HG03342 (cell line): ENCODE data around the gene PARP3.

Experiments
- ATAC-seq: cut with Tn5 transposase; IDR thresholded peaks from one replicate; pipeline ENCODE4 v1.9.1; 2021; ENCODE audit warnings: mild to moderate bottlenecking, moderate library complexity; ENCODE audit not compliant: unreplicated experiment

Gene PARP3

DNA sequence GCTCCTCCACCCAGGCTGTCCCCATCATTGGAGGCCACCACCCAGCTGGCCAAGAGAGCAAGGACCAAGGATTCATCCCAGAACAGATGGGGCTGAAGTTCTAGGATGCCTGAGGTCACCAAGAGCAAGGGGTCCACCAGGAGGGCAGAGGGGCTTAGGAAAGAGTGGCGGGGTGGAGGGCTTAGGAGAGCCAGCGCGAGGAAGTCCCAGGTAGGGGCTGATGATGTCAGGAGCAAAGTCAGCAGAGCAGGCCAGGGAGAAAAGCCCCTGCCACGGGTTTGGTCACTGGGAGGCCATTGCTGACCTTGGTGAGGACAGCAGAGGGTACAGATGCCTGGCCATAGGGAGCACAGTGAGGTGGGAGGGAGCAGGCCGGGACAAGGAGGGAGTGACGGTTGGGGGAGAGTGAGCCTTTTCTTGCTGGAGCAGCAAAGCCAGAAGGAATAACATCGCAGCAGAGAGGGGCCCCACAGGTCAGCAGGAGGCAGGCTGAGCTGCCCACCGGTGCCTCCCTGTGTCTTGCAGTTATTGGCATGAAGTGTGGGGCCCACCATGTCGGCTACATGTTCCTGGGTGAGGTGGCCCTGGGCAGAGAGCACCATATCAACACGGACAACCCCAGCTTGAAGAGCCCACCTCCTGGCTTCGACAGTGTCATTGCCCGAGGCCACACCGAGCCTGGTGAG lies 5.2 kb downstream of the PARP3 start:
- no peak for ATAC-seq

DNA sequence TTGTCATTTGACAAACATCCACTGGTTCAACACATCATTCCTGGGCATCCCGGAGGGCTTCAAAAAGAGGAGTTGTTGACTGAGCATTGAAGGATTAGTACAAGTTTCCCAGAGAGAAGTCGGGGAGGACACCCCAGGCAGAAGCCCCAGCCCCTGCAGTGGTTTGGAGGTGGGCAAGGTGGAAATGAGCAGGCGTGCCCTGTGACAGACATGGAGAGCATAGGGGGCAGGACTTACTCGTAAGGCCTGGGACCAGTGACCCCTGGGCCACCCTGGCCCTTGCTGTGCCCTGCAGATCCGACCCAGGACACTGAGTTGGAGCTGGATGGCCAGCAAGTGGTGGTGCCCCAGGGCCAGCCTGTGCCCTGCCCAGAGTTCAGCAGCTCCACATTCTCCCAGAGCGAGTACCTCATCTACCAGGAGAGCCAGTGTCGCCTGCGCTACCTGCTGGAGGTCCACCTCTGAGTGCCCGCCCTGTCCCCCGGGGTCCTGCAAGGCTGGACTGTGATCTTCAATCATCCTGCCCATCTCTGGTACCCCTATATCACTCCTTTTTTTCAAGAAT lies 5.9 kb downstream of the PARP3 start:
- ATAC-seq, result no peak

GRCh38 chr3:51949121-51949520 lies 7.0 kb downstream of the PARP3 start:
- no peak for ATAC-seq

DNA sequence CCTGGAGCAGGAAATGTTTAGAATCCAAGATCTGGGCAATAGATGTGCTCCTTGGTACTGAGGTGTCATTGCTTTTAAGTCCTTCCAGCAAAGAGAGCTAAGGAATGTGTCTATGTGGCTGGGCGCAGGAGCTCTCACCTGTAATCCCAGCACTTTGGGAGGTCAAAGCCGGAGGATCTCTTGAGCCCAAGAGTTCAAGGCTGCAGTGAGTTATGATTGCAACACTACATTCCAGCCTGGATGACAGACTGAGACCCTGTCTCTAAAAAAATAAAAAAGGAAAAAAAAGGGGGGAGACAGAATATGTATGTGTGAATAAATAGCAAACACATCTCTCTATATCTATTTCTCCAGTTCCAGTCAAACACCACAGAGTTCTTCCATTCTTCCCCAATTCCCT lies 8.7 kb downstream of the PARP3 start:
- no peak for ATAC-seq

GRCh38 chr3:51953445-51953844 lies 11.3 kb downstream of the PARP3 start:
- ATAC-seq, result no peak

DNA sequence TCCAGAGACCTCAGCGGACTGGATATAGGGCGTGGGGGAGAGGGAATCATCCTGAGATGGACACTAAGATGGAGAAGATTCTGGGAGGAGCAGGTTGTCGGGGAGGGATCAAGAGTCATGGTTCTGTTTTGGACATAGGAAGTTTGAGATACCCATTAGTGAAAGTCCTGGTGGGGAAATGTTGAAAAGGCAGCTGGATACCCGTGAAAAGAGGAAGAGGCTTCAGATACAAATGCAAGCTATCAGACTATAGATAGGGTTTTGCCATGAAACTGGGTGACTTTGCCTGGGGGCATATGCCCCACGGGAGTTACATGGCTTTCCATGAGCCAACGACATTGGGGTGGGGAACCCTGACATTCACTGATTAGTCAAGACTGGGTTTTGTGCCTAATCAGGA lies 11.9 kb downstream of the PARP3 start:
- ATAC-seq, result no peak

DNA sequence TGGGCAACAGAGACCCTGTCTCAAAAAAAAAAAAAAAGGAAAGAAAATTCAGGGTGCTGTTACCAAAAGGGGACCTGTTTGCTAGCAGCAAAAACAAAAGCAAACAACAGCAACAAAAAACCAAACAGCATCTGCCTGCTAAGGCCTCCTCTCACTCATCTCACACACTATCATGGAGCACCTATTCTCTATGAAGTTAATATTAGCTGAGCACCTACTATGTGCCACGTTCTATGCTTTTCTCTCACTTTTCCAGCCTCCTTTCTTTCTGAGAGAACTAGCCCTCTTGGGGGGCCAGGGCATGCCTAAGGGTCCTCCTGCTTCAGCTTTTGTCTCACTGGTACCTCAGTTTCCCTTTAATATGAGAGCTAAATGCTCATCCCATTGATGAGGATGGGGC lies 12.6 kb downstream of the PARP3 start:
- no peak for ATAC-seq

DNA sequence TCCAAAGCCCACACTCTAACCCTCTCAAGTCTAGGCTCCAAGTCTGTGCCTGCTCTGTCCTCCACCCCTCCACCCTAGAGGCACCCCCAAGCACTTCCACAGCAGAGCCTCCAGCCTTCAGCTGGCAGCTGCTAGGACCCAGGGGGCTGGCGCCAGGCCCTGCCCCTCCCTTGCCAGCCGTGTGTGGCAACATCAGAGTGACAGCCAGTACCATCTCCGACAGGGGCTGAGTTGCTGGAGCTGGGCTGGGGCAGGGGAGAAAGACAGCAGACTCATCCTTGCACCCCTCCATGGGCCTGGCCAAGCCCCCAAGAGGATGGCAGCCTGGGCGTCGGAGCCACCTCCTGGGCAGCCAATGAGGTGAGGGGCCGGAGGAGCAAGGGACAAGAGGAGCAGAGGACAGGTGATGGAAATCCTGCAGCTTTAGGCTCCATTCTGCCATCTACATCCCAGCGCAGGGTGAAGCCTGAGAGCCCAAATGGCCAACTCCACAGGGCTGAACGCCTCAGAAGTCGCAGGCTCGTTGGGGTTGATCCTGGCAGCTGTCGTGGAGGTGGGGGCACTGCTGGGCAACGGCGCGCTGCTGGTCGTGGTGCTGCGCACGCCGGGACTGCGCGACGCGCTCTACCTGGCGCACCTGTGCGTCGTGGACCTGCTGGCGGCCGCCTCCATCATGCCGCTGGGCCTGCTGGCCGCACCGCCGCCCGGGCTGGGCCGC lies 13.2 kb downstream of the PARP3 start, which contains the start of gene GPR62:
TSS of gene GPR62 (plus strand) at position 207 of the 718 bp plus-strand sequence. CDS start at position 479, 272 bp downstream.
- no peak for ATAC-seq

- ATAC-seq, result no peak
Measured at GRCh38 chr3:51955893-51956770, 14.0 kb downstream of the PARP3 start.

GRCh38 chr3:51957520-51958205 lies 15.5 kb downstream of the PARP3 start:
- ATAC-seq, result no peak

- no peak for ATAC-seq
Measured at GRCh38 chr3:51958603-51959521, 16.7 kb downstream of the PARP3 start.

DNA sequence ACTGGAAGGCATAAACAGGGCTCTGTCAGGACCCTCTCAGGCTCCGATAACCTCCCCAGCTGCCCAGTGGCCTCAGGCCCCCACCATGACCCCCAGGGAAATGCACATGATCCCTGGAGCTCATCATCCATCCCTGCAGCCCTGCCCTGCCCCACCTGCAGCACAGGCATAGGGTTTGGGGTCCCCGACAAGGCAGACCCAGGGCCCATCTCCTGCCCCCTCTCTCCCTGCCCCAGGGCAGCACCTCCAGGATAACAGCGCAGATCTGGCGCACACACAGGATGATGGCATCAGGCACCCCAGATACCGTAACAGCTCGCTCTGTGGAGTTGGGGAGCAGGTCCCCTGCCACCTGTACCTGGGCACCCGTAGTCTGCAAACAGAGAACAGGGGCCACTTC lies 17.5 kb downstream of the PARP3 start:
- no peak for ATAC-seq

DNA sequence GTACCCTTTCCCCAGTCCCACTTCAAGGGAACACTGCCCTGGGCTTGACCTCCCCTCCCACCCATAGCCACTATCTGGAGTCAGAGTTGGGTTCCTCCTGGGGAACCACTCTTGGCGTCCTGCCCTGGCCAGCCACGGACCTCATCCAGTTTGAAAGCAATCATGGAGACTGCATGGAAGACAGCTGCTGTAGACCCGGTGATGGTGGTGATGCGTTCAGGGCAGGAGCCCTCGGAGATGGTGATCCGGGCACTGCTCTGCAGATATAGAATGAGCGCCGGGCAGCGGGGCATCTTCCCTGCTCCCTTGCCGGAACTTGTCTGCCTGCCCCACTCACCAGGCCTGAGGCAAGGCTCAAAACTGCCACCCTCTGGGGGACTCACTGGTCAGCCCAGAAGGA lies 18.2 kb downstream of the PARP3 start:
- no peak for ATAC-seq

GRCh38 chr3:51961011-51961410 lies 18.8 kb downstream of the PARP3 start:
- no peak for ATAC-seq

DNA sequence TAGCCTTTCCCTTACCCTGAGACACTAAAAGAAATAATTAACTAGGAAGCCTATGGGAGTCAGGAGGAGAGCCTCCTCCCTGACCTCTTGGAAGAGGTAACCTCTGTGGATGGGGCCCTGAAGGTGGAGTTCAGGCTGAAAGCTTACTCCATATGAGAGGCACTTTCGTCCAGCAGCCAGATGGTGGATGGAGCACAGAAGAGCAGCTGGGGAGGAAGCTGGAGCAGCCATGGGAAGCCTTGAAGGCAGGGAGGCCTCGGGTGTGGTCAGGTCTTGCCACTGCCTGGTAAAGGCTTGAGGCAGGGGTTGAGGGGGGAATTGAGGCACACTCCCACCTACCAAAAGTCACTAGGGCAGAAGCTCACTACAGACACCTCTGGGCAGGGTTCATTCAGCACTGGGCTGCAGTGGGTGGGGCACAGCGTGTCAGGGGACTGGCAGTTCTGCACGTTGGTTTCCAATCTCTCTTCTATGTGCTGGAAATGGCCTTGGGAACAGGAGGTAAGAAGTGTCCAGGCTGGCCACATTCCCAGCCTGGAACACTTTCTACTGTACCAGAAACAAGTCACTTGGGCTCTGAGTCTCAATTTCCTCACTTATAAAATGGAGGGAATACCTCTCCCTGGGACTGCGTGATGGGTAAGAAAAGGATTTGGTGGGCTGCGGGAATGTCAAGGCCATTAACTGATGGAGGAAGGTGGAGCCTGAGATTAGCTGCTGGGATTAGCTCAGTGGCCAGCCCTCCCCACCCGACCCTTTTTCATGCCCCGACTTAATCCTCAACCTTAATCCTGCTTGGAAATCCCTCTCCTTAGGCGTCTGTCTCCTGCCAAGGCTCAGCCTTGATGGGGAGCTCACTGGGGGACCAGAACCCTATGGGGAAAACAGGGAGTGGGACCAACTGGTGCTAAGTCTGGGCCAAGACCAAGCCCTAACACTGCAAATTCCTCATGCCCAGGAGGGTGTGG lies 19.7 kb downstream of the PARP3 start:
- no peak for ATAC-seq

- ATAC-seq, result no peak
Measured at GRCh38 chr3:51962854-51963530, 20.8 kb downstream of the PARP3 start.

- ATAC-seq, result no peak
Measured at GRCh38 chr3:51963951-51964451, 21.8 kb downstream of the PARP3 start.

GRCh38 chr3:51964521-51964920 lies 22.4 kb downstream of the PARP3 start:
- ATAC-seq, result no peak
